Measurements from ENCODE around the gene CD163L1. TPM values are rescaled to one million over a fixed set of nuclear protein-coding genes. Genes with fewer than 3 reads are reported as not detected.

Gene CD163L1
- total RNA-seq, 1 experiment from 2014 or later = 2.1 TPM

DNA sequence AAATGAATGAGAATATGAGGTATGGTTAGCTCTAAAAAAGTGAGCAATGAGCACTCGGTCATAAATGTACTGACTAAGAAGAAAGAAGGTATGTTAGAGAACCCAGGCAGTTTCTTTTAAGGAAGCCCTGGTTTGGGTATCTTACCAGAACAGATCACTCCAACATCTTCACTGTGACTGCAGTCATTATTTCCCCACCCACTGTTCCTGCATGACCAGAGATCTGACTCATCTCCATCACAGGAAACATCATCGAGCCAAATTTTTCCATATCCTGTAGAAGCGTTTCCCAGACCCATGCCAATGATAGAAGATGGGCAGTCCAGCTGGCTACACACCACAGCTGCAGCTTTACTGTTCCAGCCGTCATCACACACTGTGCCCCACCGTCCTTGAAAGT lies 48.0 kb downstream of the CD163L1 start:
- intact Hi-C loops (cut with micrococcal nuclease) = no loop called here
- peak; percentile 50 for DNase-seq (ENCODE audit: unreplicated experiment)
- TF ChIP-seq, protein P1, sequence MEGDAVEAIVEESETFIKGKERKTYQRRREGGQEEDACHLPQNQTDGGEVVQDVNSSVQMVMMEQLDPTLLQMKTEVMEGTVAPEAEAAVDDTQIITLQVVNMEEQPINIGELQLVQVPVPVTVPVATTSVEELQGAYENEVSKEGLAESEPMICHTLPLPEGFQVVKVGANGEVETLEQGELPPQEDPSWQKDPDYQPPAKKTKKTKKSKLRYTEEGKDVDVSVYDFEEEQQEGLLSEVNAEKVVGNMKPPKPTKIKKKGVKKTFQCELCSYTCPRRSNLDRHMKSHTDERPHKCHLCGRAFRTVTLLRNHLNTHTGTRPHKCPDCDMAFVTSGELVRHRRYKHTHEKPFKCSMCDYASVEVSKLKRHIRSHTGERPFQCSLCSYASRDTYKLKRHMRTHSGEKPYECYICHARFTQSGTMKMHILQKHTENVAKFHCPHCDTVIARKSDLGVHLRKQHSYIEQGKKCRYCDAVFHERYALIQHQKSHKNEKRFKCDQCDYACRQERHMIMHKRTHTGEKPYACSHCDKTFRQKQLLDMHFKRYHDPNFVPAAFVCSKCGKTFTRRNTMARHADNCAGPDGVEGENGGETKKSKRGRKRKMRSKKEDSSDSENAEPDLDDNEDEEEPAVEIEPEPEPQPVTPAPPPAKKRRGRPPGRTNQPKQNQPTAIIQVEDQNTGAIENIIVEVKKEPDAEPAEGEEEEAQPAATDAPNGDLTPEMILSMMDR (IDR thresholded peaks at IDR 0.05; ENCODE audit: unreplicated experiment) = no peak
- POLR2A ChIA-PET = no interaction called here
- Mint-ChIP-seq H3K4me1 (ENCODE audit: insufficient read depth, unreplicated experiment) (peaks cover 6% of the 10 kb centered on the region), H3K27me3 (ENCODE audit: insufficient read depth, unreplicated experiment) (peaks cover 16% of the 10 kb centered on the region), H3K9me3 (ENCODE audit: unreplicated experiment) (no peaks in the 10 kb centered on the region), H3K27ac (ENCODE audit: low read depth, unreplicated experiment) (no peak overlapping the region), H3K36me3 (ENCODE audit: insufficient read depth, unreplicated experiment) (no peaks in the 10 kb centered on the region), H3K4me3 (ENCODE audit: unreplicated experiment) (no peak overlapping the region)
- CTCF ChIA-PET = interaction anchor here (0.6 kb wide), 1 partner anchor 109 kb away, joined by 3 read pairs; no protein-coding TSS in a partner anchor
- no TSS peak for BruUV-seq (replicated peaks)

DNA sequence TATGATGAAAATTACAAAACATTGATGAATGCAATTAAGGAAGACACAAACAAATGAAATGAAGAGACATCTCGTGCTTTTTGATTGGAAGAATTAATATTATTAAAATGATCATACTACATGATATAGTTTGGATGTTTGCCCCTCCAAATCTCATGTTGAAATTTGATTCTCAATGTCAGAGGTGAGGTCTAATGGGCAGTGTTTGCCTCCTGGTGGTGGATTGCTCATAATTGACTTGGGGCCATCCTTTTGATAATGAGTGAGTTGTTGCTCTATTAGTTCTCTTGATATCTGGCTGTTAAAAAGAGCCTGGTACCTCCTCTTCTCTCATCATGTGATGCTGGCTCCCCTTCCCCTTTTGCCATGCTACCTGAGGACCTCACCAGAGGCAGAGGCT lies 56.7 kb downstream of the CD163L1 start:
- POLR2A ChIA-PET = no interaction called here
- intact Hi-C loops (cut with micrococcal nuclease) = no loop called here
- Mint-ChIP-seq H3K27me3 (ENCODE audit: insufficient read depth, unreplicated experiment) (no peaks in the 10 kb centered on the region), H3K4me1 (ENCODE audit: insufficient read depth, unreplicated experiment) (no peaks in the 10 kb centered on the region), H3K36me3 (ENCODE audit: insufficient read depth, unreplicated experiment) (no peaks in the 10 kb centered on the region), H3K4me3 (ENCODE audit: unreplicated experiment) (no peak overlapping the region), H3K27ac (ENCODE audit: low read depth, unreplicated experiment) (no peak overlapping the region), H3K9me3 (ENCODE audit: unreplicated experiment) (no peaks in the 10 kb centered on the region)
- BruUV-seq (replicated peaks) = no TSS peak
- CTCF ChIA-PET = no interaction called here
- TF ChIP-seq, protein P1 (IDR thresholded peaks at IDR 0.05; ENCODE audit: unreplicated experiment) = no peak
- no peak for DNase-seq (ENCODE audit: unreplicated experiment)

DNA sequence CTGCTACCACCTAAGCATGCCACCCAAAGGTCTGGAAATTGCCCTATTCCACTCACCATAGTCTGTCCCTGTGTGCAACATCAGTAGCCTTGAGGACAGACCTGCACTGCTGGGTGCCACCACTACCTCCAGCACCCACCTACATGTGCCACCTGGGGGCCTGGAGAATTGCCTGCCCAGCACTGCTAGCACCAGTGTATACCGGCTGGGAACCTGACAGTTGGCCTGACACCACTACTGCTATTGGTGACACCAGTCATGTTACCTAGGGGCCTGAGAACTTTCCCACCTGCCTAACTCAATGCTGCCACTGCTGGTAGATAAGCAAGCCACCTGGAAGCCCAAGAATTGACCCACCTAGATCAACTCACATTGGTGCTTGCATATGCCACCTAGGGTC lies 60.8 kb downstream of the CD163L1 start:
- Mint-ChIP-seq H3K4me3 (ENCODE audit: unreplicated experiment) (no peak overlapping the region), H3K36me3 (ENCODE audit: insufficient read depth, unreplicated experiment) (no peaks in the 10 kb centered on the region), H3K27ac (ENCODE audit: low read depth, unreplicated experiment) (no peak overlapping the region), H3K4me1 (ENCODE audit: insufficient read depth, unreplicated experiment) (no peaks in the 10 kb centered on the region), H3K27me3 (ENCODE audit: insufficient read depth, unreplicated experiment) (no peaks in the 10 kb centered on the region), H3K9me3 (ENCODE audit: unreplicated experiment) (no peaks in the 10 kb centered on the region)
- no peak for DNase-seq (ENCODE audit: unreplicated experiment)
- TF ChIP-seq, protein P1 (IDR thresholded peaks at IDR 0.05; ENCODE audit: unreplicated experiment) = no peak
- intact Hi-C loops (cut with micrococcal nuclease) = no loop called here
- no TSS peak for BruUV-seq (replicated peaks)
- ChIA-PET CTCF (interaction anchor here (0.6 kb wide), 2 partner anchors 151 to 618 kb away, joined by 3 read pairs; no protein-coding TSS in a partner anchor), POLR2A (no interaction called here)

DNA sequence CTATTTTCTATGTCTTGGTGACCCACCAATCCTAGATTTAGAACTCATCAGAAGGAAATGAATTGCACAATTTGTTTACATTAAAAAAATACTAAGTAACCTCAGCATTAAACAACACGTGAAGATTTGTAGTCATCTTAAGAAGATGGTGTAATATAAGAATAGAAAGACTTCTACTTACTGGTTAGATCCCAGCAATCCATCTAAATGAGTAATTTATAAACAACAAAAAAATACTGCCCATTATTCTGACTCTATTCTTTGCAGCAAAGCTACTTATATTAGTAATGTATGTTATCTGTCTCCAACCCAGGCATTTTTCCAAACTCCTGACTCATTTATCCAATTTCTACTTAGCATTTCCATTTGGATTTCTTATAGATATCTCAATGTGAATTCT lies 67.8 kb downstream of the CD163L1 start:
- TF ChIP-seq, protein P1 (IDR thresholded peaks at IDR 0.05; ENCODE audit: unreplicated experiment) = no peak
- Mint-ChIP-seq H3K27me3 (ENCODE audit: insufficient read depth, unreplicated experiment) (no peaks in the 10 kb centered on the region), H3K9me3 (ENCODE audit: unreplicated experiment) (no peaks in the 10 kb centered on the region), H3K4me1 (ENCODE audit: insufficient read depth, unreplicated experiment) (peaks cover 5% of the 10 kb centered on the region), H3K36me3 (ENCODE audit: insufficient read depth, unreplicated experiment) (no peaks in the 10 kb centered on the region), H3K4me3 (ENCODE audit: unreplicated experiment) (no peak overlapping the region), H3K27ac (ENCODE audit: low read depth, unreplicated experiment) (no peak overlapping the region)
- POLR2A ChIA-PET = interaction anchor here (0.6 kb wide), 1 partner anchor 164 kb away, joined by 3 read pairs; no protein-coding TSS in a partner anchor
- no TSS peak for BruUV-seq (replicated peaks)
- CTCF ChIA-PET = interaction anchor here (1.3 kb wide), 1 partner anchor 84 kb away, joined by 3 read pairs; no protein-coding TSS in a partner anchor
- DNase-seq (ENCODE audit: unreplicated experiment) = peak; percentile 25
- intact Hi-C loops (cut with micrococcal nuclease) = no loop called here

Data from MCF 10A (cell line).